MM.1S (cell line): ENCODE measurements around the gene SEC22A.

ENCODE experiments used
- DNase-seq: peaks from one replicate; pipeline ENCODE4 v3.0.0-alpha.2; 2015
- H2AFZ ChIP-seq: fragments of 300-600 bp; sonication (generic); 2 replicates; pipeline ENCODE4 v1.6.0; 2016; ENCODE audit warnings: antibody characterized with exemption, low read length
- H3F3A ChIP-seq: fragments of 300-600 bp; sonication (generic); 2 replicates; pipeline ENCODE4 v1.6.1; 2016; ENCODE audit warnings: mild to moderate bottlenecking, antibody characterized with exemption, low read length, moderate library complexity, mixed read lengths; ENCODE audit not compliant: insufficient read depth
- H3K27ac ChIP-seq: fragments of 300-600 bp; sonication (generic); 2 replicates; pipeline ENCODE4 v1.5.1; 2016; ENCODE audit warnings: mild to moderate bottlenecking, low read length
- H3K27me3 ChIP-seq: fragments of 300-600 bp; sonication (generic); replicated peaks from 2 replicates; pipeline ENCODE4 v1.6.0; 2016; ENCODE audit warnings: low read length; ENCODE audit not compliant: insufficient read depth
- H3K36me3 ChIP-seq: fragments of 300-600 bp; sonication (generic); replicated peaks from 2 replicates; pipeline ENCODE4 v1.6.1; 2016; ENCODE audit warnings: mild to moderate bottlenecking, low read length, mixed read lengths; ENCODE audit not compliant: insufficient read depth
- H3K4me1 ChIP-seq: fragments of 300-600 bp; sonication (generic); 2 replicates; pipeline ENCODE4 v1.6.1; 2016; ENCODE audit warnings: low read length, mixed read lengths
- H3K4me2 ChIP-seq: fragments of 300-600 bp; sonication (generic); 2 replicates; pipeline ENCODE4 v1.6.0; 2016; ENCODE audit warnings: low read depth, low read length
- H3K4me3 ChIP-seq: fragments of 300-600 bp; sonication (generic); 2 replicates; pipeline ENCODE4 v1.5.1; 2016; ENCODE audit warnings: low read length, mixed read lengths
- H3K79me2 ChIP-seq: fragments of 300-600 bp; sonication (generic); 2 replicates; pipeline ENCODE4 v1.6.1; 2016; ENCODE audit warnings: mixed run types, low read length, mixed read lengths
- H3K9ac ChIP-seq: fragments of 300-600 bp; sonication (generic); 2 replicates; pipeline ENCODE4 v1.6.1; 2016; ENCODE audit warnings: low read length, mixed read lengths
- H3K9me2 ChIP-seq: fragments of 300-600 bp; sonication (generic); replicated peaks from 2 replicates; pipeline ENCODE4 v1.6.1; 2016; ENCODE audit warnings: mild to moderate bottlenecking, low read length, mixed read lengths; ENCODE audit not compliant: insufficient read depth
- H3K9me3 ChIP-seq: fragments of 300-600 bp; sonication (generic); replicated peaks from 2 replicates; pipeline ENCODE4 v1.6.1; 2016; ENCODE audit warnings: mild to moderate bottlenecking, low read length, mixed read lengths; ENCODE audit not compliant: insufficient read depth
- H4K20me1 ChIP-seq: fragments of 300-600 bp; sonication (generic); 2 replicates; pipeline ENCODE4 v1.6.1; 2016; ENCODE audit warnings: mild to moderate bottlenecking, low read length, moderate library complexity, mixed read lengths; ENCODE audit not compliant: insufficient read depth
- CTCF ChIP-seq: fragments of 300-600 bp; sonication (generic); IDR thresholded peaks from 2 replicates; pipeline ENCODE4 v1.5.1; 2016; ENCODE audit warnings: antibody characterized with exemption, low read length, mixed read lengths
- EZH2 ChIP-seq: fragments of 300-600 bp; sonication (generic); optimal IDR thresholded peaks from 2 replicates; pipeline ENCODE3; 2017; ENCODE audit warnings: low read depth, mild to moderate bottlenecking, antibody characterized with exemption, low read length, mixed read lengths
- EZH2phosphoT487 ChIP-seq: fragments of 300-600 bp; sonication (generic); IDR thresholded peaks from 2 replicates; pipeline ENCODE4 v1.6.1; 2018; ENCODE audit warnings: antibody characterized with exemption, low read length

The SEC22A gene

GRCh38 chr3:123321806-123322205 lies 120.1 kb downstream of the SEC22A start:
- H3F3A ChIP-seq = no peaks in the 10 kb centered on the region
- H3K79me2 ChIP-seq = no peaks in the 10 kb centered on the region
- H4K20me1 ChIP-seq = no peaks in the 10 kb centered on the region
- DNase-seq = no peak
- no peaks in the 10 kb centered on the region for H3K9me3 ChIP-seq
- H3K4me2 ChIP-seq = no peak overlapping the region
- peaks cover 10% of the 10 kb centered on the region; the same call in 1 of the 2 replicates for H3K27me3 ChIP-seq
- H3K36me3 ChIP-seq = no peaks in the 10 kb centered on the region
- H3K27ac ChIP-seq = no peak overlapping the region
- no peaks in the 10 kb centered on the region for H3K4me1 ChIP-seq
- H2AFZ ChIP-seq = no peak overlapping the region
- H3K4me3 ChIP-seq = no peak overlapping the region
- no peak for TF ChIP-seq EZH2
- TF ChIP-seq CTCF = no peak
- TF ChIP-seq EZH2phosphoT487 = no peak
- no peaks in the 10 kb centered on the region for H3K9me2 ChIP-seq
- no peak overlapping the region for H3K9ac ChIP-seq

GRCh38 chr3:123322866-123323265 lies 121.1 kb downstream of the SEC22A start:
- TF ChIP-seq EZH2phosphoT487 (no peak), CTCF (no peak), EZH2 (no peak)
- Histone ChIP-seq H3K79me2 (no peaks in the 10 kb centered on the region), H4K20me1 (no peaks in the 10 kb centered on the region), H3K4me1 (no peaks in the 10 kb centered on the region), H3K27me3 (peaks cover 10% of the 10 kb centered on the region; the same call in 1 of the 2 replicates), H3F3A (no peaks in the 10 kb centered on the region), H3K9ac (no peak overlapping the region), H2AFZ (no peak overlapping the region), H3K9me3 (no peaks in the 10 kb centered on the region), H3K4me3 (no peak overlapping the region), H3K4me2 (no peak overlapping the region), H3K9me2 (no peaks in the 10 kb centered on the region), H3K27ac (no peak overlapping the region), H3K36me3 (no peaks in the 10 kb centered on the region)
- no peak for DNase-seq
